NCI-H1930 (cell line): ENCODE measurements around the gene POLR1E.
A peak's percentile ranks its signal among the peaks of the same experiment; 100 is the strongest.
"Not testable (repeated sequence)": the region's sequence is repeated elsewhere in the genome, so short reads cannot be mapped to it uniquely, and the experiment has no call there.

Source experiments
- DNase-seq, 2 experiments: peaks; one replicate each; lab custom pipeline; 2025; lab: John Stamatoyannopoulos, UW

POLR1E gene

GRCh38 chr9:37465249-37466036, 20.3 kb upstream of the POLR1E start, which contains the start of gene ZBTB5:
TSS of gene ZBTB5 (minus strand) at chr9:37465450. CDS start at chr9:37442551, 22,899 bp downstream.
- DNase-seq, result peak; percentile 100

GRCh38 chr9:37466037-37466709, 19.6 kb upstream of the POLR1E start:
- peak; percentile 45 to 55 for DNase-seq

- DNase-seq, result not testable (repeated sequence)
Measured at GRCh38 chr9:37467530-37467929, 18.2 kb upstream of the POLR1E start.

- DNase-seq, result no peak
Measured at GRCh38 chr9:37468620-37469019, 17.1 kb upstream of the POLR1E start.

GRCh38 chr9:37471942-37472684, 13.6 kb upstream of the POLR1E start:
- no peak for DNase-seq

GRCh38 chr9:37473982-37474381, 11.8 kb upstream of the POLR1E start:
- not testable (repeated sequence) for DNase-seq

GRCh38 chr9:37474438-37474837, 11.3 kb upstream of the POLR1E start:
- no peak for DNase-seq

- no peak for DNase-seq
Measured at GRCh38 chr9:37476930-37477329, 8.8 kb upstream of the POLR1E start.

GRCh38 chr9:37477443-37477842, 8.3 kb upstream of the POLR1E start:
- DNase-seq, result not testable (repeated sequence)

- DNase-seq, result not testable (repeated sequence)
Measured at GRCh38 chr9:37477987-37478619, 7.6 kb upstream of the POLR1E start.

GRCh38 chr9:37480759-37481158, 5.0 kb upstream of the POLR1E start:
- no peak for DNase-seq

- DNase-seq, result no peak
Measured at GRCh38 chr9:37486256-37486615, 488 bp downstream of the POLR1E start.

GRCh38 chr9:37486616-37487548, 1.1 kb downstream of the POLR1E start:
- no peak for DNase-seq

GRCh38 chr9:37491939-37492338, 6.2 kb downstream of the POLR1E start:
- DNase-seq, result no peak

- DNase-seq, result no peak
Measured at GRCh38 chr9:37495571-37495970, 9.8 kb downstream of the POLR1E start.

GRCh38 chr9:37496020-37496419, 10.3 kb downstream of the POLR1E start:
- DNase-seq, result no peak

- DNase-seq, result no peak
Measured at GRCh38 chr9:37497320-37497719, 11.6 kb downstream of the POLR1E start.

GRCh38 chr9:37498457-37498856, 12.7 kb downstream of the POLR1E start:
- DNase-seq, result no peak

GRCh38 chr9:37499297-37499696, 13.5 kb downstream of the POLR1E start:
- no peak for DNase-seq

- DNase-seq, result no peak
Measured at GRCh38 chr9:37501957-37502596, 16.3 kb downstream of the POLR1E start.

- no peak for DNase-seq
Measured at GRCh38 chr9:37503736-37504135, 18.0 kb downstream of the POLR1E start.
